Measurements from ENCODE around the gene MGAT5B. TPM values are rescaled to one million over a fixed set of nuclear protein-coding genes. Genes with fewer than 3 reads are reported as not detected.
A peak's percentile ranks its signal among the peaks of the same experiment; 100 is the strongest.

The MGAT5B gene
- total and polyA plus RNA-seq, 2 donors from 2014 or later = 0.56 to 2.3 TPM

DNA sequence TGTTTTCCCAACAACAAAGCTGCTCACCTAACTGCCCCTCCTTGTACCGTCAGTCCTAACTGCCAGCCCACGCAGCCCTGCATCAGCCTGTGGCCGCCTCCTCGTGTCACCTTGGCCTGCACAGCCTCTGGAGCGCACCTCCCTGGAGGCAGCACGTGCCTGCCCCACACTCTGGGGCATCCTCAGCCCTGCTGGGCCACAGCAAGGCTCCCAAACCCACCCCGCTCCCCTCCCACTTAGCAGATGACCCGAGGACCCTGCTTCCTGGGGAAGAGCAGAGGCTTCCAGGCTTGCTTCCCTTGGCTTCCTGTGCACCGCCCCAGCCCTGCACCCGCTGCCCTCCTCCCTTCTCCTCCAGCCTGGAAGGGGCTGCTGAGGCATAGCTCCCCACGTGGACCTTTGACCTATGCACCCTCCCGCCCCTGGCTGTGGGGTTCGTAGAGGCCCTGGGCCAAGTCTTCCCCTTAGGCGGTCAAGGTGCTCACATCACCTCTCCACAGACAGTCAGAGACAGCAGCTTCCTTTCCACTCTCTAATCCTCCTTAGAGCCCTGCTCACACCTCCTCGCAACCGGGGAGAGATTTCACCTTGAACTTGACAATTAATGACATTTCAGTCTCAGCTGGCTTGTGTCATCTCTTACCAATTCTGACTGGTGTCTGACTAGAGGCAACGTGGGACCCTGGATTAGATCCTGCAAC, 115.0 kb downstream of the MGAT5B start:
- no peak for FAIRE-seq
- Histone ChIP-seq H3K4me1 (ENCODE audit: control insufficient read depth in 2 of 3, insufficient read depth in 2 of 3, low read depth in 1 of 3, low read length in 3 of 3) (no peaks in the 10 kb centered on the region), H3K27ac (ENCODE audit: low read depth in 2 of 2, low read length in 2 of 2) (no peak overlapping the region), H3K27me3 (ENCODE audit: control insufficient read depth, insufficient read depth, low read length) (no peaks in the 10 kb centered on the region), H3K9ac (ENCODE audit: low read length in 3 of 3) (no peak overlapping the region), H3K4me3 (ENCODE audit: low read length in 3 of 3) (no peak overlapping the region), H3K36me3 (ENCODE audit: control insufficient read depth in 2 of 3, insufficient read depth in 3 of 3, low read length in 3 of 3) (no peaks in the 10 kb centered on the region), H3K9me3 (ENCODE audit: control insufficient read depth in 2 of 3, insufficient read depth in 1 of 3, low read length in 3 of 3) (no peaks in the 10 kb centered on the region)
- intact Hi-C loops (cut with DNase I) = no loop called here
- DNase-seq = peak in 2 of 5 donors; percentile 23 to 65
- TF ChIP-seq, protein P1, sequence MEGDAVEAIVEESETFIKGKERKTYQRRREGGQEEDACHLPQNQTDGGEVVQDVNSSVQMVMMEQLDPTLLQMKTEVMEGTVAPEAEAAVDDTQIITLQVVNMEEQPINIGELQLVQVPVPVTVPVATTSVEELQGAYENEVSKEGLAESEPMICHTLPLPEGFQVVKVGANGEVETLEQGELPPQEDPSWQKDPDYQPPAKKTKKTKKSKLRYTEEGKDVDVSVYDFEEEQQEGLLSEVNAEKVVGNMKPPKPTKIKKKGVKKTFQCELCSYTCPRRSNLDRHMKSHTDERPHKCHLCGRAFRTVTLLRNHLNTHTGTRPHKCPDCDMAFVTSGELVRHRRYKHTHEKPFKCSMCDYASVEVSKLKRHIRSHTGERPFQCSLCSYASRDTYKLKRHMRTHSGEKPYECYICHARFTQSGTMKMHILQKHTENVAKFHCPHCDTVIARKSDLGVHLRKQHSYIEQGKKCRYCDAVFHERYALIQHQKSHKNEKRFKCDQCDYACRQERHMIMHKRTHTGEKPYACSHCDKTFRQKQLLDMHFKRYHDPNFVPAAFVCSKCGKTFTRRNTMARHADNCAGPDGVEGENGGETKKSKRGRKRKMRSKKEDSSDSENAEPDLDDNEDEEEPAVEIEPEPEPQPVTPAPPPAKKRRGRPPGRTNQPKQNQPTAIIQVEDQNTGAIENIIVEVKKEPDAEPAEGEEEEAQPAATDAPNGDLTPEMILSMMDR (IDR thresholded peaks at IDR 0.05; ENCODE audit: borderline replicate concordance, extremely low read depth, insufficient read depth) = no peak

DNA sequence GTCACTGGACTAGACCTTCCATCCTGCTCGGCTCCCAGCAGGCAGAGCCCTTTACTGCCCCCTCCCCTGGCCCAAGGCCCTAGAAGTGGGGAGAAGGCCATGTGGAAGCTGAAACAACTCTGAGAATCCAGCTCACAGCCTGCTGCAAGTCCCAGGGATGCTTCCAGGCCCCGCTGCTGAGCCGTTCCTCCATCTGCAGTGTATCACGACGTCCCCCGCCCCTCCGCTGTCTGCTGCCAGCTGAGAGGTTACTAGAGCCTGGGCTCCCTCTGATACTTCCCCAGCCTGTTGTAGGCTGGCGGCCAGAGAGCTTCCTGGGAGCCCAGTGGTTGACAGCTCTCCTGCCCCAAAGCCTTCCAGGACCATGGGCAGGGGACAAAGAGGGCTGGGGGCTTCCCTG, 118.2 kb downstream of the MGAT5B start:
- H3K27me3 ChIP-seq (ENCODE audit: control insufficient read depth, insufficient read depth, low read length) = no peaks in the 10 kb centered on the region
- FAIRE-seq = no peak
- H3K27ac ChIP-seq (ENCODE audit: low read depth in 2 of 2, low read length in 2 of 2) = no peak overlapping the region
- intact Hi-C loops (cut with DNase I) = no loop called here
- no peaks in the 10 kb centered on the region for H3K36me3 ChIP-seq (ENCODE audit: control insufficient read depth in 2 of 3, insufficient read depth in 3 of 3, low read length in 3 of 3)
- no peak overlapping the region for H3K9ac ChIP-seq (ENCODE audit: low read length in 3 of 3)
- DNase-seq = peak; percentile 49 to 82 (median 59)
- no peaks in the 10 kb centered on the region for H3K9me3 ChIP-seq (ENCODE audit: control insufficient read depth in 2 of 3, insufficient read depth in 1 of 3, low read length in 3 of 3)
- no peak overlapping the region for H3K4me3 ChIP-seq (ENCODE audit: low read length in 3 of 3)
- H3K4me1 ChIP-seq (ENCODE audit: control insufficient read depth in 2 of 3, insufficient read depth in 2 of 3, low read depth in 1 of 3, low read length in 3 of 3) = no peaks in the 10 kb centered on the region
- TF ChIP-seq, protein P1 (IDR thresholded peaks at IDR 0.05; ENCODE audit: borderline replicate concordance, extremely low read depth, insufficient read depth) = no peak

DNA sequence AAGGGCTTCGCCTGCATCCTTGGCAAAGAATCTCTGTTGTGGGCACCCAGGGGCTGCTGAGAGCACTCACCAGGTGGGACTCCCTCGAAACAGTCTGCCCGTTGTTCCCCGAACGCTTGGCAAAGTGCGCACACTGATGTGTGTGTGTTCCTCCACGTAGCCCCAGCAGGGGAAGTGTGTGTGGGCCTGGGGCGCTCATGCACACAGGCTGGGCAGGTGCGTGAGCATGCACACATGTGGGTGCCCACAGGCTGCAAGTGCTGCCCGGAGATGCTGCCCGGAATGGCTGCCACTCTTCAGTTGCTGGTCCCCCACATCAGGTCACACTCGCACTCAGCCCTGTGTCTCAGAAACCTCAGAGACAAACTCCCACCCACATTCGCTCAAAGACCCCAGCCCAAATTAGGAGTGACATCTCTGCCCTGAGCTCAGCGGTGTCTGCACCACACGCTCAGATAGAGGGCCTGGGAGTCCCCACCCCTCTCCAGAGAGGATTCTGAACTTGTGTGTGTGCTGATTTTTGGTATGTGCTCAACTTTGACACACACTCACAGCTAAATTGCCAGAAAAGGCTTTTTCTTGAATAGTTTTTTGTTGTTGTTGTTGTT, 119.4 kb downstream of the MGAT5B start:
- H3K4me1 ChIP-seq (ENCODE audit: control insufficient read depth in 2 of 3, insufficient read depth in 2 of 3, low read depth in 1 of 3, low read length in 3 of 3) = no peaks in the 10 kb centered on the region
- no peaks in the 10 kb centered on the region for H3K36me3 ChIP-seq (ENCODE audit: control insufficient read depth in 2 of 3, insufficient read depth in 3 of 3, low read length in 3 of 3)
- H3K9ac ChIP-seq (ENCODE audit: low read length in 3 of 3) = no peak overlapping the region
- FAIRE-seq (no peak), DNase-seq (peak in 1 of 5 donors; percentile 58)
- no peak overlapping the region for H3K4me3 ChIP-seq (ENCODE audit: low read length in 3 of 3)
- no peaks in the 10 kb centered on the region for H3K9me3 ChIP-seq (ENCODE audit: control insufficient read depth in 2 of 3, insufficient read depth in 1 of 3, low read length in 3 of 3)
- H3K27ac ChIP-seq (ENCODE audit: low read depth in 2 of 2, low read length in 2 of 2) = no peak overlapping the region
- no peaks in the 10 kb centered on the region for H3K27me3 ChIP-seq (ENCODE audit: control insufficient read depth, insufficient read depth, low read length)
- intact Hi-C loops (cut with DNase I) = no loop called here
- TF ChIP-seq, protein P1 (IDR thresholded peaks at IDR 0.05; ENCODE audit: borderline replicate concordance, extremely low read depth, insufficient read depth) = no peak
